Adipocyte (in vitro differentiated cells): Measurements from ENCODE around the gene SBK2.

Experiments used
- DNase-seq: peaks from one replicate; pipeline ENCODE4 v3.0.0-alpha.2; 2015; ENCODE audit warnings: low read depth
- H3K27me3 ChIP-seq: replicated peaks from 2 replicates; pipeline ENCODE4 v1.7.0; 2013; ENCODE audit warnings: mild to moderate bottlenecking, low read length, moderate library complexity; ENCODE audit not compliant: control insufficient read depth, insufficient read depth
- H3K36me3 ChIP-seq: 2 replicates; pipeline ENCODE4 v1.7.0; 2013; ENCODE audit warnings: low read length, mild to moderate bottlenecking, moderate library complexity; ENCODE audit not compliant: control insufficient read depth, insufficient read depth, severe bottlenecking
- H3K4me1 ChIP-seq: 2 replicates; pipeline ENCODE4 v1.7.0; 2013; ENCODE audit warnings: mild to moderate bottlenecking, low read length, moderate library complexity; ENCODE audit not compliant: control insufficient read depth, insufficient read depth
- H3K4me3 ChIP-seq: 2 replicates; pipeline ENCODE4 v1.7.0; 2013; ENCODE audit warnings: mild to moderate bottlenecking, low read length, moderate library complexity
- H3K9ac ChIP-seq: 2 replicates; pipeline ENCODE4 v1.7.0; 2013; ENCODE audit warnings: mild to moderate bottlenecking, low read length, moderate library complexity
- H3K9me3 ChIP-seq: 2 replicates; pipeline ENCODE4 v1.7.0; 2013; ENCODE audit warnings: mild to moderate bottlenecking, low read length, moderate library complexity; ENCODE audit not compliant: control insufficient read depth

The SBK2 gene

DNA sequence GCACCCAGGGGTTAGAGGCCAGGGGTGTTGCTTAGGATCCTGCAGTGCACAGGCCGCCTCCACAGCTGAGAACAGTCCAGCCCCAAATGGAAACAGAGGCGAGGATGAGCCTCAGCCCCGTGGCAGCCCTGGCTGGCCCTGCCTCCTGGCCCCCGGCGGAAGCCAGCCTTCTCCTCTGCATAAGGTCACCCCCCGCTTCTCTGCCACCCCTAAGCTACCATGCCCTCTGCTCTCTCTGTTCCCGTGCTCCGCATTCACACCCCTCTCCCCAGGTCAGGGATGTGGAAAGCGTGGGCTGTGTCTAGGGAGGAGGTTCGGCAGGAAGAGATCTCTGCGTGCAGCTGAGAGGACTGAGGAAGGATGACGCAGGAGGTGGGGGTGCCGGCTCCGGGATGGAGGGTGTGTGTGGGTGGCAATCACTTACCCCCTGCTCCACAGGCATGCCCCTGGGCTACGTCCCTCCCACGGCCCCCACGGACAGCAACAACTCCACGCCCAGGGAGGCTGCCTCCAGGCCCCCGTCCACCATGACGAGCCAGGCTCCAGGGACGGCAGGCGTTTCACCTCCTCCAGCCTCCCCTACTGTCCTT is 42.7 kb downstream of the SBK2 start:
- no peak for DNase-seq
- H3K27me3 ChIP-seq: no peaks in the 10 kb centered on the region
- H3K9ac ChIP-seq: peak overlapping the region; percentile 86
- H3K36me3 ChIP-seq: no peaks in the 10 kb centered on the region
- peak overlapping the region; percentile 82 for H3K4me3 ChIP-seq
- H3K4me1 ChIP-seq: peaks cover 37% of the 10 kb centered on the region
- H3K9me3 ChIP-seq: no peaks in the 10 kb centered on the region

DNA sequence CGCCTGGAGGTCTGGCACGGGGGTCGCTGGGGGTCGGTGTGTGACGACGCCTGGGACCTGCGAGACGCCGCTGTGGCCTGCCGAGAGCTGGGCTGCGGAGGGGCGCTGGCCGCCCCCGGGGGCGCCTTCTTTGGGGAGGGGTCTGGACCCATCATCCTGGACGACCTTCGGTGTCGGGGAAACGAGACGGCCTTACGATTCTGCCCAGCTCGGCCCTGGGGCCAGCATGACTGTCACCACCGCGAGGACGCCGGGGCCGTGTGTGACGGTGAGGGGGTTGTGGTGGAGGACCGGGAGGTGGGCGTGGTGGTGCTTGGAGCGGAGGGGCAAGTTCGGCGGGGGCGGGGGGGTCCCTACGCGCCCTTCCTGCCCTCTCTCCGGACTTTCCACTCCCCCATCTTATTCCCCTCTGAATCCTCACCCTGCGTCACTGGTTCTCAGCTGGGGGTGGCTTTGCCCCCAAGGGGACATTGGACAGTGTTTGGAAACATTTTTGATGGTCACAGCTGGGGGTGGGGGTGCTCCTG is 43.2 kb downstream of the SBK2 start:
- DNase-seq: no peak
- Histone ChIP-seq H3K4me1 (peaks cover 40% of the 10 kb centered on the region), H3K4me3 (peak overlapping the region; percentile 82), H3K27me3 (no peaks in the 10 kb centered on the region), H3K9ac (peak overlapping the region; percentile 86), H3K36me3 (no peaks in the 10 kb centered on the region), H3K9me3 (no peaks in the 10 kb centered on the region)

DNA sequence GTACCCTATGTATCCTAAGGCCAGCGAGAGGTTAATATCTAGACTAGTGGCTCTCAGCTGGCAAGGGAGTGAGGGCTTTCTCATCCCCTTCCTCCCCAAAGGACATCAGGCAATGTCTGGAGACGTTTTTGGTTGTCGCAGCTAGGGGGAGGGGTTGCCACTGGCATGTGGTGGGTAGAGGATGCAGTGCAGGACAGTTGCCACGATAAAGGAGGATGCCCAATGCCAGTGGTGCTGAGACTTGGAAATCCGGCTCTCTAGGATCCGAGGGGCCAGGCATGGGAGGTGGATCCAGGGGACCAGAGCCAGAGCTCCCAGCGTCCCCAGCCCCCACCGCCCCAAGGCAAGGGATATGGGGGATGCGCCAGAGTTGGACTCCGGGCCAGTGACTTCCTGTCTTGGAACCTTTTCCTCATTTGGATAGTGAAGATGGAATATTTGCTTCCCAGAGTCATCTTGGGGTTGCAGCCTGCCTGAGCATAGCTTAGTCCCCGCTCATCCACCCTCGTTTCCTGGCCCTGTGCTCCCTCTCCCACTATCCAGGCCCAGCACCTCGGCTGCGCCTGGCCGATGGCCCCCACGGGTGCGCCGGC is 43.8 kb downstream of the SBK2 start:
- Histone ChIP-seq H3K9ac (peak overlapping the region; percentile 86), H3K4me3 (peak overlapping the region; percentile 82), H3K36me3 (no peaks in the 10 kb centered on the region), H3K4me1 (peaks cover 45% of the 10 kb centered on the region), H3K27me3 (no peaks in the 10 kb centered on the region), H3K9me3 (no peaks in the 10 kb centered on the region)
- DNase-seq: no peak

DNA sequence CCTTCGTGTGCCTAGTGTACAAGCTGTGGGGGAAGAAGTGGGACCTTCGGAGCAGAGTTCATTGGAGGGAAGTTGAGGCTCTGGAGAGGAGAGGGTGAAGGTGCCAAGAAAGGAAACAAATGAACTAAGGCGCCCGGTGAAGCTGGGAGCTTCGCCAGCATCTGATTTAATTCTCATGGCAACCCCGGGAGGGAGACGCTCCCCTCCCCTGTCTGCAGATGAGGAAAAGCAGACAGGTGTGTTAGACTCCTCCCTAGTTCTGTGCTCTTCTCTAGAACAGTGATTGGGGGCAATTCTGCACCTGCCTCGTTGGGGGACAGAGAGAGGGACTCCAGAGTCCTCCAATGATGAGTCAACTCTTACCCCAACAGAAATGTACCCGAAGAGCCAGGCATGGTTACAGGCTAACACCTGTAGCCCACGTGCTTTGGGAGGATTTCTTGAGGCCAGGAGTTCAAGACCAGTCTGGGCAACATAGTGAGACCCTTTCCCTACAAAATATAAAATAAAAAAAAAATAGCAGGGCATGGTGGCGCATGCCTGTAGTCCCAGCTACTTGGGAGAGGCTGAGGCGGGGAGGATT is 44.5 kb downstream of the SBK2 start:
- Histone ChIP-seq H3K36me3 (no peaks in the 10 kb centered on the region), H3K9me3 (no peaks in the 10 kb centered on the region), H3K4me3 (no peak overlapping the region), H3K27me3 (no peaks in the 10 kb centered on the region), H3K4me1 (peaks cover 50% of the 10 kb centered on the region), H3K9ac (no peak overlapping the region)
- no peak for DNase-seq

DNA sequence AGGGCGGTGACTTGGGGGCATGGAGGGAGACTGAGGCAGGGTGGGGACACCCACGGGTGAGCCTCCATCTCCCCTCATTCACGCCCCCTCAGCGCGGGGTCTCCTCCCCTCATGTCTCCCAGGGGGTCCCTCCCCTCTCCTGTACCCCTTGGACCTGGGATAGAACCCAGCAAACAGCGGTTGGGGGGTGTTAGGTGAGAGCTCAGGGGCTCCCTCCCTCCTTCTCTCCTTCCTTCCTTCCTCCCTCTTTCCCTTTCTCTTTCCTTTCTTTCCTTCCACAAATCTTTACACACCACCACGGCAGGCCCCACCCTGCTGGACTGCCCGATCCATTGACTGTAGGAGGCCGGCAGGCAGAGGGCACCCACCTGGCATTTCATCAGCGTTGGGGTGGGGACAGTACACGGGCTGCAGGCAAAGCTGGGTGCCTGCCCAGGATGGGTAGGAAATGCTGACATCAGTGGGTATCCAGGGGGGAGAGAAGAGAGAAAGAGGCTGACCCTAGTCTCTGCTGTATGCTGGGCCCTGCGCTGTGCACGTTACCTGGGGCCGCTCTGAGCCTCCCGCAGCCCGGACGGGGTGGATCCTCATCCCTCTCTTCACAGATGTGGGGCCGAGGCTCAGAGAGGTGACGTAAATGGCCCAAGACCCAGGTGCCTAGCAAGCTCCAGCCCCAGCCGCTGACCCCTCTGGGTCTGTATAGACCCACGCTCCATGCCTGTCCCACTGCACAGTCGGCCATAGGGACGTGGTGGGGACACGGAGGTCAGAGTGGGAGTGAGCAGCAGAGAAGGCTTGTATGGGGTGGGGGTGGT is 45.2 kb downstream of the SBK2 start:
- H3K27me3 ChIP-seq: no peaks in the 10 kb centered on the region
- no peaks in the 10 kb centered on the region for H3K9me3 ChIP-seq
- no peak overlapping the region for H3K4me3 ChIP-seq
- peak overlapping the region; percentile 59 for H3K9ac ChIP-seq
- DNase-seq: no peak
- peaks cover 57% of the 10 kb centered on the region for H3K4me1 ChIP-seq
- no peaks in the 10 kb centered on the region for H3K36me3 ChIP-seq

DNA sequence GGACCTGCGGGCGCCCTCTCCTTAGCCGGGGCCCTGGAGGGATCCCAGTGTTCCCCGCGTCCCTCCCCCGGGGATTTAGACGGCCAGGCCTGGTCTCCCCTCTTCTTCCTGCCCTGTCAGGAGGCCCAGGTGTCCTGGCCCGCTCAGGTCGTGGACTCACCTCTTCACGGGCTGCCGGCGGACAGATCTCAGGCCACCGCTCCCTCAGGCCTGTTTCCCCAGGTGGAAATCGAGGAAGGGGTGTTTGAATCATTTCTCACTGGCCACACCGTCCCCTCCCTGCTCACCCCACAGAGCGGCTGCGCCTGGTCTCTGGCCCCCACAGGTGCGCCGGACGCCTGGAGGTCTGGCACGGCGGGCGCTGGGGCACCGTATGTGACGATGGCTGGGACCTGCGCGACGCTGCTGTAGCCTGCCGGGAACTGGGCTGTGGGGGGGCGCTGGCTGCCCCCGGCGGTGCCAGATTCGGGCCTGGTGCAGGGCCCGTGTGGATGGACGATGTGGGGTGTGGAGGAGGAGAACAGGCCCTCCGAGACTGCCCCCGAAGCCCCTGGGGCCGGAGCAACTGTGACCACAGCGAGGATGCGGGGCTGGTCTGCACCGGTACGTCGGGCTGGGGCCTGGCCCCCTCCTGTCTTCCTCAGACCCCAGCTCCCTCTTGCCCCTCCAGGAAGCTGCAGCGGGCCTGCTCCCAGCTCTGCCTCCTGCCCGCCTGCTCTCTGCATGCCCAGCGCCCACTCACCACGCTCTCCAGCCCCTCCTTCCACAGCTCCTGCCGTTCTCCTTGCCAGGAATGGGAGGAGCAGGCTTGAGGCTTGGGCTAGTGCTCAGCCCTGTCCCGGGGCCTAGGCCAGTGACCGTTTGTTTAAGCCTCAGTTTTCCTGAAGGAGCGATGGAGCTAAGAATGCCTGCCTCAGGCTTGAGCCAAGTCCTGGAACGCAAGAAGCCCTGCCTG is 46.2 kb downstream of the SBK2 start:
- no peak overlapping the region for H3K4me3 ChIP-seq
- peaks cover 66% of the 10 kb centered on the region for H3K4me1 ChIP-seq
- no peaks in the 10 kb centered on the region for H3K36me3 ChIP-seq
- H3K9me3 ChIP-seq: no peaks in the 10 kb centered on the region
- H3K9ac ChIP-seq: peak overlapping the region; percentile 59
- no peaks in the 10 kb centered on the region for H3K27me3 ChIP-seq
- no peak for DNase-seq

DNA sequence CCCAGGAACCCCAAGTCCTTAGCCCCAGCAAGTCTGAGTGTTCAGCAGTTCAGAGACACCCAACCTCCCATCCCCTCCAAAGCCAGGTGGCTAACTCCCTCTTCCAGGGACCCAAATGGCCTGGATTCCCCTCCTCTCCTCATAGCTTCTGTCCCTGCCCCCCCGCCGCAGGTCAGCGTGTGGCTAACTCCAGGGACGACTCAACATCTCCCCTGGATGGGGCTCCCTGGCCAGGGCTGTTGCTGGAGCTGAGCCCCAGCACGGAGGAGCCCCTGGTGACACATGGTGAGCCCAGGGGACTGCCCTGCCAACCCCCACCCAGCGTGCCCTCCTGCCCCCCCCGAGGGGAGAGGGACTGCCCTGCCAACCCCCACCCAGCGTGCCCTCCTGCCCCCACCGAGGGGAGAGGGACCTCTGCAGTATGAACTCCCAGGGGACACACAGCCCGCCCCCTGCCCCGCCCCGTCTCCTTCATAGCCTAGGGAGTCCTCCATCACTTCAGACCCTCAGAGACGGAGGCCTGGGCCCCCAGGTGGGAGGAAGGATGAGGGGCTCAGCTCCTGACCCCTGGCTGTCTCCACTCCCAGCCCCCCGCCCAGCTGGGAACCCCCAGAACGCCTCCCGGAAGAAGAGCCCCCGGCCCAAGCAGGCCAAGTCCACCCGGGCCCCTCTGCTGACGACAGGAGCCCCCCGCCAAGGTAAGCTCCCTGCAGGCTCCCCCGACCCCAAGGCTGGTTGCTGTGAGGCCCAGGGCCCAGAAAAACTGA is 47.0 kb downstream of the SBK2 start:
- no peak for DNase-seq

DNA sequence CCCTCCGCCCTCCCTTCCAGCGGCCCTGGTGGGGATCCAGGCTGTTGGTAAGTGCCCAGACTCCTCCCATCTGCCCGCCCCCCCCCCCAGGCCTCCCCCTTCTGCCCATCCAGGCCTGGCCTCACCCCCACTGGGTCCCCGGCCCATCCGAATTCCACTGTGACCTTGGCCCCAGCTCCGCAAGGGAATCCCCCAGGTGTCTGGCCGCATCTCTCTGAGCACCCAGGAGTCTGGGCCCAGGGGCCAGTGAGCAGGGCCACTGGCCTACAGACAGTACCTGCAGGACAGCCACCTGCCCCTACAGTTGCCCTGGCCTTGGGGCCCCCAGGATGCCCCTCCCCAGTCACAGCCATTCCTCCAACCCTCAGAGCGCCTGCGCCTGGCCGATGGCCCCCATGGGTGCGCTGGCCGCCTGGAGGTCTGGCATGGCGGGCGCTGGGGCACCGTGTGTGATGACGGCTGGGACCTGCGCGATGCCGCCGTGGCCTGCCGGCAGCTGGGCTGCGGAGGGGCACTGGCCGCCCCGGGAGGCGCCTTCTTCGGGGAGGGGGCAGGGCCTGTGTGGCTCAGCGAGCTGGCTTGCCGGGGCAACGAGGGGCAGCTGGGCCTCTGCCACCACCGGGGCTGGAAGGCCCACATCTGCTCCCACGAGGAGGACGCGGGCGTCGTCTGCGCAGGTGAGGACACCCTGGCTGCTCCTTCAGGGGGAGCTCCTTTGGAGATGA is 47.8 kb downstream of the SBK2 start:
- H3K27me3 ChIP-seq: no peaks in the 10 kb centered on the region
- H3K4me3 ChIP-seq: no peak overlapping the region
- DNase-seq: no peak
- H3K4me1 ChIP-seq: peaks cover 70% of the 10 kb centered on the region
- H3K9ac ChIP-seq: peak overlapping the region; percentile 86
- H3K9me3 ChIP-seq: no peaks in the 10 kb centered on the region
- H3K36me3 ChIP-seq: no peaks in the 10 kb centered on the region

More for the DNA sequence above, 47.0 kb downstream of the SBK2 start:
- Histone ChIP-seq H3K4me3 (no peak overlapping the region), H3K36me3 (no peaks in the 10 kb centered on the region), H3K9ac (peak overlapping the region; percentile 58), H3K27me3 (no peaks in the 10 kb centered on the region), H3K9me3 (no peaks in the 10 kb centered on the region), H3K4me1 (peaks cover 71% of the 10 kb centered on the region)

DNA sequence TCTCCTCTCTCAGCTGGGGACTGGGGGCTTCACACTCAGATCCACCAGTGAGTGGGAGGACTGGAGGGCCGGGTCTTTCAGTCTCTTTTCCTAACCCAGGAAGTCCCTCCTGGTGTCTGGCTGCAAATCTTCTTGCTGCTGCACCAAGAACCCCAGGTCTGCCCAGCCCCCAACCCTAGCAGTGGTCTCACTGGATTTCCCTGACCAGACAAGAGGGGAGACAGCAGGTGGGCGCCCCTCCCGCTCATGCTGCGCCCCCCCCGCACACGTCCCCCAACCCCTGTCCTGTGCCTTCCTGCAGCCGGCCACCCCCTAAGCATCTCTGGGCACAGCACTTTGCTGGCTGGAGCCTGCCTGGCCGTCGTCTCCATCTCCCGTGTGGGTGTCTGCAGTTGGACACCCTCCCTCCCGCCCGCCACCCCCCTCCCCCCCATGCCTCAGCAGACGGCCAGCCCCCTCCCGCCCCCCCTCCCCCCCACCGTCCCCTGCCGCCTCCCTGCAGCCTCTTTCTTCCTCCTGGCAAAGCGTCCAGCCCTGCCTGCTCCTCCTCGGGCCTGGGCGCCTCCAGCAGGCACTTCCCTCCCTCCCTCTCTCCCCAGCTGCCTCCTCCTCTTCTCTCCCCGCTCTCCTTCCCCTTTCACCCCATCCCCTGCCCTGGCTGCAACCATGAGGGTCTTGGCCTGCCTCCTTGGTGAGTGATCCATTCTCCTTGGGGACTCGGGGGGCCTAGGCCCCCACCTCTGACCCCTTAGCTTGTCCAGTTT is 48.8 kb downstream of the SBK2 start, which contains the start of gene SSC5D:
Gene SSC5D, plus strand, starts transcription at position 513 of the 764 bp plus-strand sequence. Its CDS starts 154 bp downstream, at position 667.
- H3K4me1 ChIP-seq: peaks cover 62% of the 10 kb centered on the region
- H3K9me3 ChIP-seq: no peaks in the 10 kb centered on the region
- H3K27me3 ChIP-seq: no peaks in the 10 kb centered on the region
- H3K36me3 ChIP-seq: no peaks in the 10 kb centered on the region
- peak within 1 kb of the TSS; percentile 86 for H3K9ac ChIP-seq
- peak within 1 kb of the TSS; percentile 66 for H3K4me3 ChIP-seq
- peak; percentile 30 for DNase-seq
